HG02588 (cell line): Measurements from ENCODE around the gene MCF2L.
"Not testable (repeated sequence)": the region's sequence is repeated elsewhere in the genome, so short reads cannot be mapped to it uniquely, and the experiment has no call there.

Experiments used
- ATAC-seq: cut with Tn5 transposase; IDR thresholded peaks from one replicate; pipeline ENCODE4 v1.9.1; 2021; ENCODE audit warnings: mild to moderate bottlenecking, moderate library complexity; ENCODE audit not compliant: unreplicated experiment

Gene MCF2L

GRCh38 chr13:113093580-113094409 is 124.8 kb downstream of the MCF2L start:
- ATAC-seq: no peak

- no peak for ATAC-seq
Observed at GRCh38 chr13:113094410-113094800, 125.4 kb downstream of the MCF2L start.

GRCh38 chr13:113095146-113096051 is 126.4 kb downstream of the MCF2L start:
- ATAC-seq: no peak

- no peak for ATAC-seq
Observed at GRCh38 chr13:113096052-113096744, 127.2 kb downstream of the MCF2L start.

- ATAC-seq: no peak
Observed at GRCh38 chr13:113096745-113097305, 127.8 kb downstream of the MCF2L start.

- no peak for ATAC-seq
Observed at GRCh38 chr13:113097651-113098050, 128.6 kb downstream of the MCF2L start.

- no peak for ATAC-seq
Observed at GRCh38 chr13:113098162-113098732, 129.2 kb downstream of the MCF2L start.

- ATAC-seq: no peak
Observed at GRCh38 chr13:113099142-113099541, 130.1 kb downstream of the MCF2L start.

- not testable (repeated sequence) for ATAC-seq
Observed at GRCh38 chr13:113102302-113102701, 133.3 kb downstream of the MCF2L start.

- ATAC-seq: no peak
Observed at GRCh38 chr13:113102727-113103126, 133.7 kb downstream of the MCF2L start.

GRCh38 chr13:113103646-113104045 is 134.6 kb downstream of the MCF2L start:
- no peak for ATAC-seq

- no peak for ATAC-seq
Observed at GRCh38 chr13:113105032-113105920, 136.3 kb downstream of the MCF2L start, which contains the start of gene F7. Gene F7 (plus strand): TSS chr13:113105791. CDS start chr13:113105842, 51 bp downstream.

- ATAC-seq: no peak
Observed at GRCh38 chr13:113105921-113106452, 137.0 kb downstream of the MCF2L start.

- no peak for ATAC-seq
Observed at GRCh38 chr13:113106711-113107351, 137.8 kb downstream of the MCF2L start.

- ATAC-seq: not testable (repeated sequence)
Observed at GRCh38 chr13:113108521-113108920, 139.5 kb downstream of the MCF2L start.

- no peak for ATAC-seq
Observed at GRCh38 chr13:113109151-113110047, 140.4 kb downstream of the MCF2L start.

- ATAC-seq: no peak
Observed at GRCh38 chr13:113110048-113110851, 141.2 kb downstream of the MCF2L start.
